ENCODE data around the gene LPCAT3.

LPCAT3 gene

GRCh38 chr12:7061596-7061995, 43.3 kb upstream of the LPCAT3 start:
- Histone ChIP-seq H3K9me3 (ENCODE audit: control insufficient read depth, insufficient read depth, low read depth, low read length) (no peaks in the 10 kb centered on the region), H3K4me3 (ENCODE audit: low read depth, low read length) (no peak overlapping the region), H3K36me3 (ENCODE audit: control insufficient read depth in 2 of 2, insufficient read depth in 1 of 2, low read length in 2 of 2) (no peaks in the 10 kb centered on the region), H3K4me1 (ENCODE audit: control insufficient read depth, insufficient read depth, low read length) (no peaks in the 10 kb centered on the region), H3K27ac (ENCODE audit: extremely low read depth, low read depth, low read length) (no peak overlapping the region)
- CTCF ChIA-PET: interaction anchor here (0.7 to 1.2 kb wide), 2 partner anchors 31 to 84 kb away, joined by 4 to 6 read pairs; no protein-coding TSS in a partner anchor
- POLR2A ChIA-PET: no interaction called here
- TF ChIP-seq ZSCAN16 (tag by site-specific recombination; IDR thresholded peaks at IDR 0.05) (no peak), ZSCAN18 (tag by site-specific recombination; IDR thresholded peaks at IDR 0.05) (no peak), ZNF580 (tag by site-specific recombination; IDR thresholded peaks at IDR 0.05) (no peak), CTCF (tag by site-specific recombination; IDR thresholded peaks at IDR 0.05) (no peak), HOXD13 (CRISPR knock-in tag; IDR thresholded peaks at IDR 0.05; ENCODE audit: borderline replicate concordance) (no peak), AEBP2 (tag by site-specific recombination; IDR thresholded peaks at IDR 0.05; ENCODE audit: borderline replicate concordance) (no peak), BCL11A (tag by site-specific recombination; IDR thresholded peaks at IDR 0.05; ENCODE audit: low read depth) (no peak), ZFHX2 (tag by site-specific recombination; conservative IDR thresholded peaks at IDR 0.05) (no peak), ZNF514 (tag by site-specific recombination; IDR thresholded peaks at IDR 0.05) (no peak), KLF16 (tag by site-specific recombination; IDR thresholded peaks at IDR 0.05) (no peak), ZNF138 (tag by site-specific recombination; IDR thresholded peaks at IDR 0.05; ENCODE audit: borderline replicate concordance) (no peak), PRDM4 (tag by site-specific recombination; IDR thresholded peaks at IDR 0.05) (no peak), GFI1B (tag by site-specific recombination; IDR thresholded peaks at IDR 0.05) (no peak), FEZF1 (tag by site-specific recombination; IDR thresholded peaks at IDR 0.05) (no peak), ATF2 (tag by site-specific recombination; IDR thresholded peaks at IDR 0.05; ENCODE audit: low read depth) (no peak), ZNF214 (tag by site-specific recombination; IDR thresholded peaks at IDR 0.05; ENCODE audit: borderline replicate concordance) (no peak), ZNF76 (tag by site-specific recombination; IDR thresholded peaks at IDR 0.05; ENCODE audit: borderline replicate concordance, low read depth) (no peak), ZNF521 (tag by site-specific recombination; IDR thresholded peaks at IDR 0.05) (no peak)

Data from HEK293 (cell line).